ENCODE data around the gene EGFLAM. TPM values are rescaled to one million over a fixed set of nuclear protein-coding genes. Genes with fewer than 3 reads are reported as not detected.

Gene EGFLAM
- total and polyA plus RNA-seq, 2 of the 4 experiments (the other 2 are of a cell fraction), result 0.77 to 1.1 TPM

GRCh38 chr5:38471709-38472108 is 213.3 kb downstream of the EGFLAM start:
- in situ Hi-C loops (cut with MboI; ENCODE audit: low sequenced_read_pairs) (no loop called here), dilution Hi-C loops (cut with HindIII; ENCODE audit: low sequenced_read_pairs, unreplicated experiment) (no loop called here), intact Hi-C loops (cut with micrococcal nuclease) (no loop called here)
- no peak overlapping the region for H2BK20ac ChIP-seq (ENCODE audit: low read depth, low read length)
- H2AFZ ChIP-seq (replicated peaks; ENCODE audit: low read length, poor library complexity), result no peak overlapping the region
- ChIA-PET CTCF (no interaction called here), POLR2A (ENCODE audit: unreplicated experiment) (no interaction called here)
- no peak overlapping the region for H3K56ac ChIP-seq (ENCODE audit: extremely low read depth, insufficient read depth, low read length)
- ATAC-seq (ENCODE audit: low read depth) (no peak), DNase-seq (no peak)
- H3K14ac ChIP-seq (replicated peaks; ENCODE audit: low read depth, low read length), result no peak overlapping the region
- no peak overlapping the region for H4K8ac ChIP-seq (ENCODE audit: low read depth in 2 of 2, low read length in 2 of 2)
- H3K79me1 ChIP-seq (ENCODE audit: low read depth in 1 of 2, low read length in 2 of 2), result peaks cover 0 to 6% of the 10 kb centered on the region in 2 experiments; a peak in 1 of 4 replicates
- peaks cover 19% of the 10 kb centered on the region for H3K9me1 ChIP-seq (ENCODE audit: insufficient read depth, low read length)
- no peaks in the 10 kb centered on the region for H3K36me3 ChIP-seq (ENCODE audit: control insufficient read depth, insufficient read depth, low read length)
- no peak overlapping the region; the same call in 1 of the 2 replicates for H3K4ac ChIP-seq (ENCODE audit: low read depth, low read length)
- H2AK5ac ChIP-seq (ENCODE audit: low read depth, low read length), result no peak overlapping the region; the same call in 1 of the 2 replicates
- H3K23ac ChIP-seq (ENCODE audit: low read depth, low read length), result no peak overlapping the region
- no peak overlapping the region for H2AK9ac ChIP-seq (replicated peaks; ENCODE audit: low read depth, low read length, poor library complexity)
- H3K9me3 ChIP-seq (ENCODE audit: control insufficient read depth, insufficient read depth, low read length), result no peaks in the 10 kb centered on the region
- H4K20me1 ChIP-seq (ENCODE audit: insufficient read depth, low read length), result no peaks in the 10 kb centered on the region; the same call in 1 of the 2 replicates
- no peak overlapping the region for H3K27ac ChIP-seq (ENCODE audit: insufficient read depth, low read length)
- H3K18ac ChIP-seq (ENCODE audit: low read depth, low read length), result no peak overlapping the region
- H4K5ac ChIP-seq (ENCODE audit: low read depth, low read length), result no peak overlapping the region
- H3K4me3 ChIP-seq (ENCODE audit: insufficient read depth, low read depth, low read length), result no peak overlapping the region
- H3K9ac ChIP-seq (ENCODE audit: low read depth, low read length), result no peak overlapping the region
- BruUV-seq (replicated peaks), result no TSS peak
- no CpG with 5 or more reads among the region's 4 CpGs for WGBS, 2 experiments (ENCODE audit: extremely low coverage in 2 of 2, insufficient read length in 1 of 2)
- no peak overlapping the region for H3K4me2 ChIP-seq (ENCODE audit: low read depth, low read length)
- no peaks in the 10 kb centered on the region for H3K27me3 ChIP-seq (ENCODE audit: control insufficient read depth, insufficient read depth, low read length)
- H2BK5ac ChIP-seq (ENCODE audit: low read depth, low read length, poor library complexity, severe bottlenecking), result no peak overlapping the region
- H2BK120ac ChIP-seq (ENCODE audit: low read depth, low read length), result no peak overlapping the region
- H4K91ac ChIP-seq (ENCODE audit: insufficient read depth, low read depth, low read length), result no peak overlapping the region
- no peak overlapping the region; the same call in 2 of the 3 replicates for H2BK15ac ChIP-seq (ENCODE audit: low read depth, low read length)
- TF ChIP-seq MAFK (IDR thresholded peaks at IDR 0.05; ENCODE audit: low read depth, low read length) (no peak), BHLHE40 (IDR thresholded peaks at IDR 0.05; ENCODE audit: low read depth, low read length) (no peak), ELK1 (IDR thresholded peaks at IDR 0.05; ENCODE audit: borderline replicate concordance, low read depth, low read length) (no peak), RFX5 (IDR thresholded peaks at IDR 0.05; ENCODE audit: low read depth, low read length) (no peak), FOS (IDR thresholded peaks at IDR 0.05; ENCODE audit: low read depth, low read length) (no peak), CTCF (conservative IDR thresholded peaks at IDR 0.05; ENCODE audit: low read depth, low read length) (no peak), CEBPB (IDR thresholded peaks at IDR 0.05; ENCODE audit: low read depth, low read length) (no peak), RAD21 (IDR thresholded peaks at IDR 0.05; ENCODE audit: low read length) (no peak), POLR2A (IDR thresholded peaks at IDR 0.05; ENCODE audit: low read depth, low read length) (no peak), NFE2L2 (IDR thresholded peaks at IDR 0.05; ENCODE audit: low read depth, low read length) (no peak), MXI1 (IDR thresholded peaks at IDR 0.05; ENCODE audit: borderline replicate concordance, low read depth, low read length) (no peak)
- peaks cover 23% of the 10 kb centered on the region for H3K4me1 ChIP-seq (ENCODE audit: control insufficient read depth, insufficient read depth, low read length)

Data from IMR-90 (cell line).